GM18508 (cell line): ENCODE measurements around the gene KCNN3.

Experiments
- ATAC-seq: cut with Tn5 transposase; IDR thresholded peaks from one replicate; pipeline ENCODE4 v1.9.1; 2021; ENCODE audit warnings: moderate number of reproducible peaks; ENCODE audit not compliant: insufficient read depth, unreplicated experiment

KCNN3 gene

GRCh38 chr1:154845174-154845573 lies 24.9 kb downstream of the KCNN3 start:
- no peak for ATAC-seq

- ATAC-seq, result no peak
Observed at GRCh38 chr1:154844297-154844681, 25.8 kb downstream of the KCNN3 start.

- no peak for ATAC-seq
Observed at GRCh38 chr1:154843636-154844296, 26.3 kb downstream of the KCNN3 start.

- no peak for ATAC-seq
Observed at GRCh38 chr1:154842635-154843034, 27.4 kb downstream of the KCNN3 start.

GRCh38 chr1:154841384-154841783 lies 28.7 kb downstream of the KCNN3 start:
- no peak for ATAC-seq

GRCh38 chr1:154840269-154841176 lies 29.6 kb downstream of the KCNN3 start:
- ATAC-seq, result no peak

GRCh38 chr1:154839691-154840090 lies 30.4 kb downstream of the KCNN3 start:
- ATAC-seq, result no peak

GRCh38 chr1:154838988-154839387 lies 31.1 kb downstream of the KCNN3 start:
- no peak for ATAC-seq

GRCh38 chr1:154838461-154838860 lies 31.6 kb downstream of the KCNN3 start:
- ATAC-seq, result no peak

GRCh38 chr1:154837672-154838171 lies 32.4 kb downstream of the KCNN3 start:
- ATAC-seq, result no peak

- no peak for ATAC-seq
Observed at GRCh38 chr1:154837034-154837671, 32.9 kb downstream of the KCNN3 start.

- ATAC-seq, result no peak
Observed at GRCh38 chr1:154835531-154836324, 34.4 kb downstream of the KCNN3 start.

GRCh38 chr1:154833841-154834240 lies 36.2 kb downstream of the KCNN3 start:
- no peak for ATAC-seq

- ATAC-seq, result no peak
Observed at GRCh38 chr1:154833209-154833608, 36.9 kb downstream of the KCNN3 start.

GRCh38 chr1:154832384-154832783 lies 37.7 kb downstream of the KCNN3 start:
- no peak for ATAC-seq

- ATAC-seq, result no peak
Observed at GRCh38 chr1:154831462-154831861, 38.6 kb downstream of the KCNN3 start.

- no peak for ATAC-seq
Observed at GRCh38 chr1:154829062-154829461, 41.0 kb downstream of the KCNN3 start.

GRCh38 chr1:154824179-154825000 lies 45.7 kb downstream of the KCNN3 start:
- no peak for ATAC-seq

GRCh38 chr1:154822717-154823116 lies 47.4 kb downstream of the KCNN3 start:
- ATAC-seq, result no peak
